Natural killer cell (primary cell): ENCODE data around the gene CRYBG1. TPM values are rescaled to one million over a fixed set of nuclear protein-coding genes. Genes with fewer than 3 reads are reported as not detected.
A peak's percentile ranks its signal among the peaks of the same experiment; 100 is the strongest.

ENCODE experiments used
- ATAC-seq, 3 donors: fragments of 150-1000 bp in 2 of 3; fragments of 200-7000 bp in 1 of 3; cut with Tn5 transposase; 1 replicate in 1 of 3; 2 replicates in 2 of 3; pipeline ENCODE4 v1.10.0; 2021; ENCODE audit warnings: mild to moderate bottlenecking in 2 of 3, moderate library complexity in 2 of 3
- DNase-seq, 2 donors: peaks; one replicate each; pipeline versions ENCODE4 v3.0.0 to v3.0.0-alpha.2; 2013 to 2021; ENCODE audit warnings: mixed read lengths in 1 of 2
- H3K27ac ChIP-seq: one replicate; pipeline ENCODE4 v1.5.1; 2013; ENCODE audit warnings: mild to moderate bottlenecking, low read length
- H3K27me3 ChIP-seq: one replicate; pipeline ENCODE4 v1.6.1; 2013; ENCODE audit warnings: low read length; ENCODE audit not compliant: control insufficient read depth, insufficient read depth
- H3K36me3 ChIP-seq: one replicate; pipeline ENCODE4 v1.6.1; 2013; ENCODE audit warnings: low read length; ENCODE audit not compliant: control insufficient read depth, insufficient read depth
- H3K4me1 ChIP-seq: one replicate; pipeline ENCODE4 v1.6.1; 2013; ENCODE audit warnings: low read length; ENCODE audit not compliant: control insufficient read depth, insufficient read depth
- H3K4me3 ChIP-seq: one replicate; pipeline ENCODE4 v1.5.1; 2013; ENCODE audit warnings: low read length
- H3K9me3 ChIP-seq: one replicate; pipeline ENCODE4 v1.6.1; 2013; ENCODE audit warnings: low read length; ENCODE audit not compliant: control insufficient read depth, insufficient read depth
- H3K27ac Mint-ChIP-seq, 2 donors: one replicate each; pipeline ENCODE4 v1.8.0; 2022; ENCODE audit warnings: mild to moderate bottlenecking in 2 of 2, mixed read lengths in 2 of 2, moderate library complexity in 1 of 2
- H3K27me3 Mint-ChIP-seq, 2 donors: one replicate each; pipeline ENCODE4 v1.8.0; 2022; ENCODE audit warnings: low read depth in 2 of 2, mixed read lengths in 2 of 2
- H3K36me3 Mint-ChIP-seq: one replicate; pipeline ENCODE4 v1.8.0; 2022; ENCODE audit warnings: mixed read lengths
- H3K4me1 Mint-ChIP-seq, 2 donors: one replicate each; pipeline ENCODE4 v1.8.0; 2022; ENCODE audit warnings: mixed read lengths in 2 of 2
- H3K4me3 Mint-ChIP-seq: one replicate; pipeline ENCODE4 v1.8.0; 2022; ENCODE audit warnings: mild to moderate bottlenecking, moderate library complexity, mixed read lengths
- H3K9me3 Mint-ChIP-seq, 2 donors: one replicate each; pipeline ENCODE4 v1.8.0; 2022; ENCODE audit warnings: mixed read lengths in 2 of 2
- CTCF ChIP-seq: fragments of 200-600 bp; IDR thresholded peaks from one replicate; pipeline ENCODE4 v1.8.0; 2022; ENCODE audit warnings: antibody characterized with exemption
- WGBS: methylation state at CpG from one replicate; pipeline ENCODE4 v1.1.7; 2013; ENCODE audit warnings: missing lambda C conversion rate; ENCODE audit not compliant: insufficient coverage; 5-methylcytosine and 5-hydroxymethylcytosine counted together
- intact Hi-C: fragments of 100-400 bp; cut with micrococcal nuclease; formaldehyde crosslinking; loops from one replicate; pipeline ENCODE4 v1.14.2; 2022
- total RNA-seq, 4 donors: library from RNA; stranded (reverse); fragments of 120-200 nt in 1 of 4; gene quantifications; one replicate each; pipeline versions ENCODE4 v1.2.3 to v1.2.4, GENCODE V29; 2013 to 2022

CRYBG1 gene
- total RNA-seq, 3 donors from 2014 or later (not counting 1 experiment from before 2014, with no cell fraction given) = 16.3 to 21.8 (median 17.5) TPM

- peak; percentile 76 for TF ChIP-seq CTCF
- H3K36me3 Mint-ChIP-seq = no peaks in the 10 kb centered on the region
- H3K27ac ChIP-seq = no peak overlapping the region
- H3K4me3 ChIP-seq = no peak overlapping the region
- peak; percentile 82 to 93 (median 88) for ATAC-seq
- H3K36me3 ChIP-seq = no peaks in the 10 kb centered on the region
- H3K4me3 Mint-ChIP-seq = no peak overlapping the region
- H3K9me3 Mint-ChIP-seq = no peaks in the 10 kb centered on the region
- no peak overlapping the region for H3K27ac Mint-ChIP-seq
- H3K27me3 ChIP-seq = no peaks in the 10 kb centered on the region
- peaks cover 10% of the 10 kb centered on the region for H3K4me1 ChIP-seq
- DNase-seq = peak in 1 of 2 donors; percentile 85
- H3K9me3 ChIP-seq = no peaks in the 10 kb centered on the region
- 20% methylated on average over 1 of the region's 4 CpGs for WGBS
- intact Hi-C loops = loop anchor here (1.0 kb wide), 3 partner anchors 110 to 121 kb away; no protein-coding TSS in a partner anchor
- H3K27me3 Mint-ChIP-seq = peaks cover 20 to 42% of the 10 kb centered on the region in 2 donors
- peaks cover 13 to 17% of the 10 kb centered on the region in 2 donors for H3K4me1 Mint-ChIP-seq
These were observed 84.4 kb downstream of the CRYBG1 start for GRCh38 chr6:106444777-106445507.

- Mint-ChIP-seq H3K36me3 (no peaks in the 10 kb centered on the region), H3K9me3 (no peaks in the 10 kb centered on the region), H3K4me1 (peaks cover 13 to 17% of the 10 kb centered on the region in 2 donors), H3K4me3 (no peak overlapping the region), H3K27ac (no peak overlapping the region), H3K27me3 (peaks cover 15 to 36% of the 10 kb centered on the region in 2 donors)
- Histone ChIP-seq H3K36me3 (no peaks in the 10 kb centered on the region), H3K4me1 (peaks cover 10% of the 10 kb centered on the region), H3K27me3 (no peaks in the 10 kb centered on the region), H3K27ac (no peak overlapping the region), H3K9me3 (no peaks in the 10 kb centered on the region), H3K4me3 (no peak overlapping the region)
- ATAC-seq = no peak
- no peak for DNase-seq
- intact Hi-C loops = loop anchor here (1.0 kb wide), 3 partner anchors 110 to 121 kb away; no protein-coding TSS in a partner anchor
- no peak for TF ChIP-seq CTCF
These were observed 85.0 kb downstream of the CRYBG1 start for GRCh38 chr6:106445508-106445878.

- Histone ChIP-seq H3K27ac (no peak overlapping the region), H3K4me1 (peaks cover 10% of the 10 kb centered on the region), H3K9me3 (no peaks in the 10 kb centered on the region), H3K36me3 (no peaks in the 10 kb centered on the region), H3K4me3 (no peak overlapping the region), H3K27me3 (no peaks in the 10 kb centered on the region)
- DNase-seq = peak in 1 of 2 donors; percentile 51
- Mint-ChIP-seq H3K27ac (no peak overlapping the region), H3K36me3 (no peaks in the 10 kb centered on the region), H3K9me3 (no peaks in the 10 kb centered on the region), H3K27me3 (peaks cover 10 to 29% of the 10 kb centered on the region in 2 donors), H3K4me3 (no peak overlapping the region), H3K4me1 (peaks cover 13 to 17% of the 10 kb centered on the region in 2 donors)
- TF ChIP-seq CTCF = peak; percentile 64
- intact Hi-C loops = no loop called here
- peak; percentile 35 to 46 (median 43) for ATAC-seq
- WGBS = 70% methylated on average over 2 of the region's 4 CpGs
These were observed 85.9 kb downstream of the CRYBG1 start for GRCh38 chr6:106446287-106446885.
